Activated naive CD4-positive, alpha-beta T cell treated with anti-CD3 and anti-CD28 coated beads, Interleukin-2, amount 50 U/mL, for 24 hours (primary cell): Measurements from ENCODE around the gene SAE1.
"Not testable (repeated sequence)": the region's sequence is repeated elsewhere in the genome, so short reads cannot be mapped to it uniquely, and the experiment has no call there.

ENCODE experiments used
- H3K27ac Mint-ChIP-seq: one replicate; pipeline ENCODE4 v1.8.0; 2021; ENCODE audit warnings: mild to moderate bottlenecking, mixed read lengths
- H3K27me3 Mint-ChIP-seq: one replicate; pipeline ENCODE4 v1.8.0; 2021; ENCODE audit warnings: mixed read lengths
- H3K36me3 Mint-ChIP-seq: one replicate; pipeline ENCODE4 v1.8.0; 2021; ENCODE audit warnings: mixed read lengths
- H3K4me1 Mint-ChIP-seq: one replicate; pipeline ENCODE4 v1.8.0; 2021; ENCODE audit warnings: mixed read lengths
- H3K4me3 Mint-ChIP-seq: one replicate; pipeline ENCODE4 v1.8.0; 2021; ENCODE audit warnings: mild to moderate bottlenecking, mixed read lengths
- H3K9me3 Mint-ChIP-seq: one replicate; pipeline ENCODE4 v1.8.0; 2021; ENCODE audit warnings: mixed read lengths

The SAE1 gene

DNA sequence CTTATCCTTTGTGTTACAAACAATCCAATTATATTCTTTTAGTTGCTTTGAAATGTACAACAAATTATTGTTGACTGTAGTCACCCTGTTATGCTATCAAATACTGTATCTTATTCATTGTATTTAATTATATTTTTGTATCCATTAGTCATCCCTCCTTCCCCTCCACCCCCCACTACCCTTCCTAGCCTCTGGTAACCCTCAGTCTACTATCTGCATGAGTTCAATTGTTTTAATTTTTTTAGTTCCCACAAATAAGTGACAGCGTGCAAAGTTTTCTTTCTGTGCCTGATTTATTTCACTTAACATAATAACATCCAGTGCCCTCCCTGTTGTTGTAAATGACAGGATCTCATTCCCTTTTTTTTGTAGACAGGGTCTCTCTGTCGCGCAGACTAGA lies 4.5 kb downstream of the SAE1 start:
- H3K36me3 Mint-ChIP-seq: peaks cover 18% of the 10 kb centered on the region
- H3K27me3 Mint-ChIP-seq: no peaks in the 10 kb centered on the region
- no peak overlapping the region for H3K27ac Mint-ChIP-seq
- H3K4me3 Mint-ChIP-seq: no peak overlapping the region
- H3K9me3 Mint-ChIP-seq: no peaks in the 10 kb centered on the region
- H3K4me1 Mint-ChIP-seq: peaks cover 82% of the 10 kb centered on the region

DNA sequence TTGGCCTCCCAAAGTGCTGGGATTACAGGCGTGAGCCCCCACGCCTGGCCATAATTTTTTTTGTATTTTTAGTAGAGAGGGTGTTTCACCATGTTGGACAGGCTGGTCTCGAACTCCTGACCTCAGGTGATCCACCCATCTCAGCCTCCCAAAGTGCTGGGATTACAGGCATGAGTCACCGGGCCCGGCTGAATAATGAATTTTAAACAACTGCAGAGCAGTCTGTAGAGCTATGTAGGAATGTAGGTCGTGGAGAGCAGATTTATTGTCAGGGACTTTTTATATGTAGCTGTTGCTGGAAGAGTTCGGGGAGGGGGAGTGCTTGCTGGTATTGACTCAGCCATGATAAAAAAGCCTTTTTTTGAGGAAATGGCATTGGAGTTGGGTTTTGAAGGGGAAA lies 10.6 kb downstream of the SAE1 start:
- peak overlapping the region; percentile 33 for H3K27ac Mint-ChIP-seq
- peaks cover 12% of the 10 kb centered on the region for H3K36me3 Mint-ChIP-seq
- not testable (repeated sequence) for H3K9me3 Mint-ChIP-seq, H3K27me3 Mint-ChIP-seq, H3K4me3 Mint-ChIP-seq
- peaks cover 58% of the 10 kb centered on the region for H3K4me1 Mint-ChIP-seq

DNA sequence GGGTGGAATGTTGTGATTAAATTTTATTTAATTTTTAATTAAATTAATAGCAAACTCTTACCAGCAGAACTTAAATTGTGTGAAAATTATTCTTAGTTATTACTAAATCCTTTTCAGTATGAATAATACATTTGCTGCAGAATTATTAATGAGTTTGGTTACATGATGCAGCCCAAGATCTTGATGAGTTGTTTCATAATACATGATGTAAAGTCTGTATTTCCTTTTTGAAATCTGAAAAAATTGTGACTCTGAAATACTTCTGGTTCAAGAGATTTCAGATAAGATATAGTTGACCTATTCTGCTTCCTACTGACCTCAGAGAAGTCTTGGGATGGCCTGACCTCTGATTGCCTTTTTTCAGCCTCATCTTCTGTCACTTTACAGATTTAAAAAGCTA lies 11.1 kb downstream of the SAE1 start:
- Mint-ChIP-seq H3K36me3 (peaks cover 12% of the 10 kb centered on the region), H3K27me3 (no peaks in the 10 kb centered on the region), H3K4me1 (peaks cover 58% of the 10 kb centered on the region), H3K4me3 (no peak overlapping the region), H3K27ac (no peak overlapping the region), H3K9me3 (no peaks in the 10 kb centered on the region)

DNA sequence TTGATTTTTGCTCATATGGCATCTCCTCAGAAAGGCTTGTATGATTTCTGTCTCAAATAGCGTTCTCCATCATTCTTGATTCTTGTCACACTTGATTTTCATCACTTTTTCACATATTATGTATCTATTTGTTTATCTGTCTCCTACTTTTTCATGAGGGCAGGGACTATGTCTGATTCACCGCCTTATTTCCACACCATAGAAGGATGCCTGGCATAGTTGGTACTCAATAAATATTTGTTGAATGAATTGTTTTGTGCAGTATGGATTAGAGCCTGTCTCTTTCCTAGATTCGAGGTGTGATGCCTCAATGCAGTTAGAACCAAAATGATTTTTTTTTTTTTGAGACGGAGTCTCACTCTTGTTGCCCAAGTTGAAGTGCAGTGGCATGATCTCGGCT lies 12.1 kb downstream of the SAE1 start:
- H3K36me3 Mint-ChIP-seq: peaks cover 15% of the 10 kb centered on the region
- no peaks in the 10 kb centered on the region for H3K27me3 Mint-ChIP-seq
- H3K27ac Mint-ChIP-seq: peak overlapping the region; percentile 59
- H3K4me1 Mint-ChIP-seq: peaks cover 60% of the 10 kb centered on the region
- no peak overlapping the region for H3K4me3 Mint-ChIP-seq
- H3K9me3 Mint-ChIP-seq: no peaks in the 10 kb centered on the region

DNA sequence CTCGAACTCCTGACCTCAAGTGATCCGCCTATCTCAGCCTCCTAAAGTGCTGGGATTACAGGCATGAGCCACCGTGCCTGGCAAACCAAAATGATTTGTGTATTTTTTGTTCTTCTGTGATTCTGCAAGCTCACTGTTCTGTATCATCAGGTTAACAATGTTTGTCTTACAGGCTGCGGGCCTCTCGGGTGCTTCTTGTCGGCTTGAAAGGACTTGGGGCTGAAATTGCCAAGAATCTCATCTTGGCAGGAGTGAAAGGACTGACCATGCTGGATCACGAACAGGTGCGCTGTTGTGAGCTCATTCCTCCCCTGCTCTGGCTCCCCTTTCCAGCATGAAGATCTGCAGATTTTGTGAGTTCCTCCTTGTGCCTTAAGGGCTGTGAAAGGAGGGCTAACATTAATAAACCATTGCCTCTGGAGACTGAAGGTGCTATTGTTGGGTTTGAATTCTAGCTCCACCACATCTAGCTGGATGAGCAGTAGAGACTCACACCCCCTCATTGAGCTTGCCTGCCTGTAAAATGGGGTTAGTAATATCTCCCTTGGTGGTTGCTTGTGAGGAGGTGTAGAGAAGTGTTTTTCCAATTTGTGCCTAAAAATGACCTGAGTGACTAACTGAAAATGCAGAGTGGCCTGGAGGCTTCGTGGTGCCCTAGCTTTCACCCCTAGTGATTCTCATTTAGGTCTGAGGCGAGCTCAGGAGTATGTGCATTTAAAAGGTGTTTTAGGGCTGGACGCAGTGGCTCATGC lies 12.9 kb downstream of the SAE1 start:
- H3K4me3 Mint-ChIP-seq: no peak overlapping the region
- H3K4me1 Mint-ChIP-seq: peaks cover 61% of the 10 kb centered on the region
- peaks cover 18% of the 10 kb centered on the region for H3K36me3 Mint-ChIP-seq
- peak overlapping the region; percentile 37 for H3K27ac Mint-ChIP-seq
- H3K9me3 Mint-ChIP-seq: no peaks in the 10 kb centered on the region
- no peaks in the 10 kb centered on the region for H3K27me3 Mint-ChIP-seq

DNA sequence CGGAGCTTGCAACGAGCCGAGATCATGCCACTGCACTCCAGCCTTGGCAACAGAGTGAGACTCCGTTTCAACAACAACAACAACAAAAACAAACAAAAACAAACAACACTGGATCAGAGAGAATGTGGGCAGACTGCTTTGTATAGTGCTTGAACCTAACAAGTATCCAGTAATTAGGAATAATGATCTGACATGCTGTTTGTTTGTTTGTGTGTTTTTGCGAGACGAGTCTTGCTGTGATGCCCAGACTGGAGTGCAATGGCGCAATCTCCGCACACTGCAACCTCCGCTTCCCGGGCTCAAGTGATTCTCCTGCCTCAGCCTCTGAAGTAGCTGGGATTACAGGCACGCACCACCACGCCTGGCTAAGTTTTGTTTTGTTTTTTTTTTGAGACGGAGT lies 14.0 kb downstream of the SAE1 start:
- Mint-ChIP-seq H3K4me3 (no peak overlapping the region), H3K27ac (no peak overlapping the region), H3K4me1 (peaks cover 58% of the 10 kb centered on the region), H3K9me3 (no peaks in the 10 kb centered on the region), H3K27me3 (no peaks in the 10 kb centered on the region), H3K36me3 (peaks cover 18% of the 10 kb centered on the region)

DNA sequence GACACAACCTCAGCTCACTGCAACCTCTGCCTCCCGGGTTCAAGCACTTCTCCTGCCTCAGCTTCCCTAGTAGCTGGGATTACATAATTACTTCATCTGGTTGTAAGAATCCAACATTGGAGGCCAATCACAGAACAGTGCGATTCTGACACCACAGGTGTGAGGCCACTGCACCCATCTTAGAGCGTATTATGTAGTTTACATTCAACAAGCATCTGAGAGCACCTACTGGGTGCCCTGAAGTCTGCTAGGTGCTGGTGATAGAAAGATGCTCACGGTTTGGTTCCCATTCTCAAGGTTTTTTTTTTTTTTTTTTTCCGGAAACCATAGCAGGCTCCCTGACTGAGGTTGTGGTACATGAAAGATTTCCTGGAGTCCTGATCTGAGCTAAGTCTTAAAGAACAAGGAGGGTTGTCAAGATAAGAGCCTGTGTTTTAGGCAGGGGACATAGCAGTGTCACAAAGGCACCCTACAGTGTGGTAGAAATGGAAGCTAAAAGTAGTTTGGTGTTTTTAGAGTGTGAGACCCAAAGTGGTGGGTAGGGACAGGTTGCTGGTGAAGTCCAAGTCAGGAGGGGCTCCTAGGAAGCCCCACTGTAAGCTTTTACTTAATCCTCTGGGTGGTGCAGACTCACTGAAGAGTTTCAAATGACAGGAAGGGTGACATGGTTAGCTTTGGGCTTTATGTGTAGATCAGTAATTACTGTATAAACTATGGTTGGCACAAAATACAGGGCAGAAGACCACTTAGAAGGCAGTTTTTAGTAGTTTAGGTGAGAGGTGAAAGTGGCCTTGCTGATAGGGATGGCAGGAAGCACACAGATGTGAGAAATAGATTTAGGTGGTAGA lies 15.2 kb downstream of the SAE1 start:
- peaks cover 23% of the 10 kb centered on the region for H3K36me3 Mint-ChIP-seq
- no peaks in the 10 kb centered on the region for H3K9me3 Mint-ChIP-seq
- no peaks in the 10 kb centered on the region for H3K27me3 Mint-ChIP-seq
- peaks cover 68% of the 10 kb centered on the region for H3K4me1 Mint-ChIP-seq
- peak overlapping the region; percentile 97 for H3K27ac Mint-ChIP-seq
- H3K4me3 Mint-ChIP-seq: peak overlapping the region; percentile 34

DNA sequence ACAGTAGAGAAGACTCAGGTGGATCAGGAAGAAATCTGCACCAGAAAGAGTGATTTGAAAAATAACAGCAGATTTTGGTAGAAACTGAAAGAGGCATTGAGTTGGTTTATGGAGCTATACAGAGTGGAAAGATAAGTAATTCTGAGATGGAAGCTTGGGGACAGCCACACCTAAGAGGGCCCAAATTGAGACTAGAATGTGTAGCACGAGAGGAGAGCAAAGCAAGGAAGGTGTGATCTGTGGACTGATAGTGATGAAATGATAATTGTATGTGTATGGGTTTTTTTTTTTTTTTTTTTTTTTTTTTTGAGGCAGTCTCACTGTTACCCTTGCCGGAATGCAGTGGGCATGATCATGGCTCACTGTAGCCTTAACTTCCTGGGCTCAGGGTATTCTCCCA lies 16.3 kb downstream of the SAE1 start:
- H3K4me3 Mint-ChIP-seq: peak overlapping the region; percentile 47

DNA sequence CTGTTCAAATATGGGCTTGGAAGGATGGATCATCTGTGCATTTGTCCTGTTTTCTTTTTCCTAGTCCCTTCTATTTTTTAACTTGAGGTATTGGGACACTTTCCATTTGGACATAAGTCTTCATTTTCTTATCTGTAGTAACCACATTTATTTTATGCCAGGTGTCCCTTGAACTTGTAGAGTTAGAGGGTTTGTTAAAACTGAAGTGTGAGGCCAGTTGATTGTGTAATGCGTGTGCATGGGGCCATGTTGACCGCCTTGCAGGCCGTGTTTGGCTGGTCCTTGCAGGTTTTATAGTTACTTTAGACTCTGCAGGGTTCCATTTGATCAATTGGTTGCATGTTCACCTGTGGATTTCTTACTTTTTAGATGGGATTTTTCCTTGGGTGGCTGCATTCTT lies 21.0 kb downstream of the SAE1 start:
- Mint-ChIP-seq H3K4me1 (peaks cover 61% of the 10 kb centered on the region), H3K9me3 (no peaks in the 10 kb centered on the region), H3K27ac (peak overlapping the region; percentile 79), H3K4me3 (no peak overlapping the region), H3K36me3 (peaks cover 31% of the 10 kb centered on the region), H3K27me3 (no peaks in the 10 kb centered on the region)

More for the DNA sequence above, 16.3 kb downstream of the SAE1 start:
- H3K27ac Mint-ChIP-seq: peak overlapping the region; percentile 97
- H3K27me3 Mint-ChIP-seq: no peaks in the 10 kb centered on the region
- H3K36me3 Mint-ChIP-seq: peaks cover 21% of the 10 kb centered on the region
- peaks cover 68% of the 10 kb centered on the region for H3K4me1 Mint-ChIP-seq
- H3K9me3 Mint-ChIP-seq: no peaks in the 10 kb centered on the region

DNA sequence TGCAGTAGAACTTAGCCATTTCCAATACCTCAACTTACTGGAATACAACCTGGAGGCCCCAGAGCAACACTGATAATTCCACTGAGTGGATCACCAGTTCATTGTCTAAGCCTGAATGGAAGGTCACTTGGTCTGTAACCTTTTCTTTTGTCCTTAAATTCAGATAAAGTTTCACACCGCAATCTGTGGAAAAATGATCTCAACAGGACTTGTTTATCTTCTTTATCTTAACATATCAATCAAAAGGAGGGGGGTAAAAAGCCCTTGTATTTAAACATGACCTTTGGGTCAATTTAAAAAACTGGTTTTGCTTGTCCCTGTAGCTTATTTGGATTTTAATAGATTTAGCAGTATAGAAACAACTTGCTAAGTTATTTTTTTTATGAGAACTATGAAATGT lies 21.6 kb downstream of the SAE1 start:
- Mint-ChIP-seq H3K27ac (peak overlapping the region; percentile 8), H3K4me3 (no peak overlapping the region), H3K36me3 (peaks cover 33% of the 10 kb centered on the region), H3K27me3 (no peaks in the 10 kb centered on the region), H3K4me1 (peaks cover 61% of the 10 kb centered on the region), H3K9me3 (no peaks in the 10 kb centered on the region)

DNA sequence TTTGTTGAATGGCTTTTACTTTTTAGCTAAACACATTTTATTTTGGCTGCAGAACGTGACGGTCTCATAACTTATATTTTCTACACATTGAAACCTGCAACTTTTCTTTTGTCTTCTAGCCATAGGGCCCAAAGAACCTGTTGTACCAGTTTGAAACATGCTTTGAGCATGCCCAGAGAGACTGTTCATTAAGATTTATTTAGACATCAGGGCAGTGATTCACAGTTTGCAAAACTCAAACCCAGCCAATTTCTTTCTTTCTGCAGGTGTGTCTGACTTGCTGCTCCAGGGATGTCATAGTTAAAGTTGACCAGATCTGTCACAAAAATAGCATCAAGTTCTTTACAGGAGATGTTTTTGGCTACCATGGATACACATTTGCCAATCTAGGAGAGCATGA lies 22.0 kb downstream of the SAE1 start:
- H3K4me3 Mint-ChIP-seq: no peak overlapping the region
- peaks cover 65% of the 10 kb centered on the region for H3K4me1 Mint-ChIP-seq
- H3K9me3 Mint-ChIP-seq: no peaks in the 10 kb centered on the region
- peak overlapping the region; percentile 8 for H3K27ac Mint-ChIP-seq
- H3K36me3 Mint-ChIP-seq: peaks cover 34% of the 10 kb centered on the region
- H3K27me3 Mint-ChIP-seq: no peaks in the 10 kb centered on the region

DNA sequence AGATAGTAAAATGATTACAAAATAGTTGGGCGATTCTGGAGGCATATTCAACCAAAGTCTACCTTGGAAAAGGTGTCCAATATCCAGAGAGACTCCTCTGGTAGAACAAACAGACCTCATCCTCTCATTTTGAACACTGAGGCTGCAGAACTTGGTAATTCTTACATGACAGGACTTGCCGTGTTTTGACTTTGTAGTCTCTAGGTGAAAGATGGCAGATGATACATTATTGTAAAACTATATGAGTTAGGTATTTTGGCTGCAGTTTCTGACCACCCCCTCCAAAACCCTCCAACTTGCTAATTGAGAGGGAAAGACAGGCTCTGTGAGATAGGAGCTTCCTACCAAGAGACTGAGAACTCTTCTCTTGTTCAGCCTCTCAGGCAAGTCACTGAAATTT lies 22.6 kb downstream of the SAE1 start:
- Mint-ChIP-seq H3K27ac (peak overlapping the region; percentile 73), H3K27me3 (no peaks in the 10 kb centered on the region), H3K9me3 (no peaks in the 10 kb centered on the region), H3K4me1 (peaks cover 67% of the 10 kb centered on the region), H3K36me3 (peaks cover 31% of the 10 kb centered on the region), H3K4me3 (no peak overlapping the region)

DNA sequence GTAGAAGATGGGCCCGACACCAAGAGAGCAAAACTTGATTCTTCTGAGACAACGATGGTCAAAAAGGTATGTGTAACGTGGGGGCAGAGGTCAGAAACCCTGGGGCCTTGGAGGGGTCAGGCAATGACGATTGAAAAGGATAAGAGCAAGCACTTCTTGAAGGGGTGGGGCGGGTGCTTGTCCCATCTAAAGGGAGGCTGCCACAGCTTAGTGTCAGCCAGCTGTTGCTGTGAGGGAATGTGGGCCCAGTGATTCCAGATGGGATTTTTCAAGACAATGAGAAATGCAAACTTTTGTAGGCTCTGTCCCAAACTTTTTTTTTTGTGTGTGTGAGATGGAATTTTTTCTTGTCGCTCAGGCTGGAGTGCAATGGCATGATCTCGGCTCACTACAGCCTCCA lies 24.5 kb downstream of the SAE1 start:
- peaks cover 67% of the 10 kb centered on the region for H3K4me1 Mint-ChIP-seq
- H3K27ac Mint-ChIP-seq: peak overlapping the region; percentile 18
- H3K27me3 Mint-ChIP-seq: no peaks in the 10 kb centered on the region
- H3K9me3 Mint-ChIP-seq: no peaks in the 10 kb centered on the region
- H3K4me3 Mint-ChIP-seq: peak overlapping the region; percentile 8
- peaks cover 28% of the 10 kb centered on the region for H3K36me3 Mint-ChIP-seq

DNA sequence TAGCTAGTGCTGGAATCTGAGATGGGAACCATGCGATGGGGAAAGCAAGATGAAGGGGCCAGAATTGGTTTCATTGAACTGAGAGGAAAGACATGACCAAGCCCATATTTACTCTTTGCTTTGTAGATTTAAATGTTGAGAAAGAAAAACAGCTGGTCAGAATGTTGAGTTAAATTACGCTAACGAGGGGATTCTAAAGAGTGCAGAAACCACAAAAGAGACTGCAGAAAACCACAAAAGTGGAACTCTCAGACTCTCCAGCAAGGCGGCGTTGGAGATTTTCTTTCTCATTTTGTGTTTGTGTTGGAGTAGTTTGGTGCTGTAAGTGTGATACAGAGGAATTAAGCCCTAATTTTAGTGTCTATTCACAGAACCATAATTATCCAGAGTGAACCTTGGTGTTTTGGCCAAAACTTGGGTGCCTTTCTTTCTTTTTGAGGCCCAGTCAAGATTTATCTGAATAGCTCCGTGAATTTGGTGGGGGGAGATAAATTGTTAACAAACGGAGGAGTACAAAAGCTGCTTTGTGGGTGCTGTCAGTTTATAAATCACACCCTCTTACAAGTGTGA lies 26.3 kb downstream of the SAE1 start:
- Mint-ChIP-seq H3K36me3 (peaks cover 26% of the 10 kb centered on the region), H3K9me3 (no peaks in the 10 kb centered on the region), H3K27me3 (no peaks in the 10 kb centered on the region), H3K27ac (peak overlapping the region; percentile 88), H3K4me1 (peaks cover 67% of the 10 kb centered on the region), H3K4me3 (peak overlapping the region; percentile 85)

DNA sequence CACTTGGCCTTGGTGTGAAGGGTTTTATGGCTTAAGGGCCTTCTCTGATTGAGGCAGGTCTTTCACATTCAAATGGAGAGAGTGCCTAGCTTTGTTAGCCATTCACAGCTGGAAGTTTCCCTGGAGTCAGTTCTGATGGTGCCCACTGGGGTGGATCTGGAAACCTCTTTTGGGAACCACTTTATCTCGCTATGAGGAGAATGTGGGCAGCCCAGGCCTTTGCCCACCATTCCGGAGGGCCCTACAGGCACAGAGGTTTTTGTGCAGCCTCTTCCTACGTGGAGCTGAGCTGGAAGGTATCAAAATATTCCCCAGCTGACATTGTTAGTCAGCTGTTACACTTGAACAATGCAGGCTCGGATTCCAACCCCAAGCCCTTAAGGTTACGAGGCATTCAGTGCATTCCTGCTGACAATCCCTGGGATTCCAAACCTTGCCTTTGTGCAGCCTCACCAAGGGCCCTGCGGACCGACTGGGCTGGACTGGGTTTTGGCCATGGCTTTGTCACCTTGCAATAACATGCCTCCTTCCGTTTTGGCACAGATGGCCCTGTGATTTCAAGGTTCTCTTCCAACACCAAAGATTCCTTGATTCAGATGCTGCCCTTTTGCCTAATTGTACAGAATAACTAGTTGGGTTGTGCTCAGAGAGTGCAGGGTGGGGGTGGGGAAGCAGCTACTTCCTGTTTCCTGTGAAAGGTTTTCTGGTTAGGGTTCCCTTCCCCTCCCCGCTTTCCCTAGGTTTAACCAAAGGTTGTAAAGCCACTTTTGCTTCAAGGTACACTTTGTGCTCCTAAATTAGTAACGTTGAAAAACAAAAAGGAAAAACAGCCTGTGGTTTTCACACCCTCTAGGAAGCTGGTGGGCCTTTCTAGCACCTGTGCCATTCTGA lies 27.0 kb downstream of the SAE1 start:
- Mint-ChIP-seq H3K4me1 (peaks cover 69% of the 10 kb centered on the region), H3K9me3 (no peaks in the 10 kb centered on the region), H3K27ac (peak overlapping the region; percentile 98), H3K27me3 (no peaks in the 10 kb centered on the region), H3K36me3 (peaks cover 23% of the 10 kb centered on the region), H3K4me3 (peak overlapping the region; percentile 86)
